GM18951 (cell line): ENCODE results near the gene MADD.

Source experiments
- POLR2A ChIP-seq: IDR thresholded peaks from 4 replicates; pipeline ENCODE4 v1.6.1; 2011; ENCODE audit warnings: mild to moderate bottlenecking; ENCODE audit not compliant: insufficient read length, insufficient read depth; ENCODE audit errors: extremely low read depth
- in situ Hi-C: fragments of 300-500 bp; cut with MboI; formaldehyde crosslinking; loops from one replicate; pipeline ENCODE4 v1.12.0; 2022; ENCODE audit warnings: low sequenced_read_pairs, mixed read lengths, inconsistent platforms; ENCODE audit not compliant: unreplicated experiment

Gene MADD

DNA sequence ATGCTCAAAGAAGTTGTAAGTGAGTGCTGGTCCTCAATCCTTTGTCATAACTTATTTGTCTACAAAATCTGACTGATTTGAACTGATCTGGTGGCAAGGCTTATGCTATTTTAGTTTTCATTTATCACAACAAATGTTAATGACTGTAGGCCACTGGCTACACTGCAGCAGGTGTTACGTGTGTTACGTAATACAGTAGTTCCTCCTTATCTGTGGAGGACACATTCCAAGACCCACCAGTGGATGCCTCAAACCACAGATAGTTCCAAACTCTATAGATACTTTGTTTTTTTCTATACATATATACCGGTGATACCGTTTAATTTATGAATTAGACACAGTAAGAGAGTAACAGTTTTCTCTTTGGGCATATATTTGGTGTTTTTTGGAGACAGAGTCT, 7.0 kb downstream of the MADD start:
- no peak for TF ChIP-seq POLR2A
- in situ Hi-C loops = no loop called here

DNA sequence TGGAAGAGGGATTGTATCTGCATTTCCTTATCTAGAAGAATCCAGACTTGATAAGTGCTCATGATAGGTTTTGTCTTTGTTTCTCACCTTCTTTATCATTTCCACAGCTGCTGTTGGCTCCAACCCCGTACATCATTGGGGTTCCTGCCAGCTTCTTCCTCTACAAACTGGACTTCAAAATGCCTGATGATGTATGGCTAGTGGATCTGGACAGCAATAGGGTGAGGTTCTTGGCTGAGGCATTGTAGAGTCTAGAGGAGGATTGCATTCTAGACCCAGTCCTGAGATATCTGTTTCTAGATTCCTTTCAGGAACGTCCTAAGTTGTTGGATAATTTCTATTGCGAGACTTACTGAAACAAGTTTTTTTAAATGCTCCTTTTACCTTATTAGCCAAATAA, 8.1 kb downstream of the MADD start:
- in situ Hi-C loops = no loop called here
- no peak for TF ChIP-seq POLR2A

DNA sequence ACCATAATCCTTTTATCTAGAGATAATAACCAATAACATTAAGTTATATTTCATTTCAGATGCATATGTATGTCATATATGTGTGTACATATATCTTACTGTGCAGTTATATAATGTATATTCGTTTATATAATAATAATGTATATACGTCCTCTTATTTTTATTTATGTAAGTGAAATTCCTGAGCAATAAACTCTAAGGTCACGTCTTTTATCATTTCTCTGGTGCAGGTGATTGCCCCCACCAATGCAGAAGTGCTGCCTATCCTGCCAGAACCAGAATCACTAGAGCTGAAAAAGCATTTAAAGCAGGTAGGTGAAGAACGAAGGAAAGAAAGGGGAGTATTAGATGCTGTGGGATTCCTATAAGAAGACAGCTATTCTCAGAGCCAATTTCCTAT, 8.8 kb downstream of the MADD start:
- in situ Hi-C loops = no loop called here
- no peak for TF ChIP-seq POLR2A

- no peak for TF ChIP-seq POLR2A
Measured at GRCh38 chr11:47280099-47280498, 10.2 kb downstream of the MADD start.

GRCh38 chr11:47280860-47281259, 10.9 kb downstream of the MADD start:
- in situ Hi-C loops = no loop called here
- TF ChIP-seq POLR2A = no peak

More at GRCh38 chr11:47280099-47280498, 10.2 kb downstream of the MADD start:
- in situ Hi-C loops = no loop called here

DNA sequence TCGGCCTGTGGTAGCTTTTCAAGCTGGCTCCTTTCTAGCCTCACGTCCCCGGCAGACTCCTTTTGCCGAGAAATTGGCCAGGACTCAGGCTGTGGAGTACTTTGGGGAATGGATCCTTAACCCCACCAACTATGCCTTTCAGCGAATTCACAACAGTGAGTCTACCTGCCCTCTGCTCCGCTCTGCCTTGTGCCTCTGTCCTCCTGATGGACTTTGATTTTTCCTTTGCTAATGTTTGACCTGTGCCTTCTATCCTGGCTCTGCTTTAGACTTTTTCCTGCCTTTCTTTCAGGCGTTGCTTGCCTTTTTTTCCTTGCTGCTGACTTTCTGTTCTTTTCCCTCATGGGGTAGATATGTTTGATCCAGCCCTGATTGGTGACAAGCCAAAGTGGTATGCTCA, 12.5 kb downstream of the MADD start:
- no peak for TF ChIP-seq POLR2A
- in situ Hi-C loops = no loop called here

- no peak for TF ChIP-seq POLR2A
- in situ Hi-C loops = no loop called here
Measured at GRCh38 chr11:47284151-47284550, 14.2 kb downstream of the MADD start.

- in situ Hi-C loops = no loop called here
- no peak for TF ChIP-seq POLR2A
Measured at GRCh38 chr11:47285969-47286770, 16.2 kb downstream of the MADD start.

DNA sequence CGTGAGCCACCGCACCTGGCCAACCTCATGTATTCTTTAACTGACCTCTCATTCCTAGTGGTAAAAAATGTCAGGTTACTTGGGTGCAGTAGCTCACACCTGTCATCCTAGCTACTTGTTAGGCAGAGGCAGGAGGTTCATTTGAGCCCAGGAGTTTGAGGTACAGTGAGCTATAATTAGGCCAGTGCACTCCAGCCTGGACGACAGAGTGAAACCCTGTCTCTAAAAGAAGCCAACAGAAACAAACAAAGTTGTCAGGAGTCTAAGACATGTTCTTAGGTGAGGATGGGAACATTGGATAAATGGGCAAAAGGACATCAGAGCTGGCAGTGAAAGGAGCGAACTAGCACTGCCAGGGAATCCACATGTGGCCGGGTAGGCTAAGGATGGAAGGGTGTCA, 18.1 kb downstream of the MADD start:
- TF ChIP-seq POLR2A = no peak
- in situ Hi-C loops = no loop called here

DNA sequence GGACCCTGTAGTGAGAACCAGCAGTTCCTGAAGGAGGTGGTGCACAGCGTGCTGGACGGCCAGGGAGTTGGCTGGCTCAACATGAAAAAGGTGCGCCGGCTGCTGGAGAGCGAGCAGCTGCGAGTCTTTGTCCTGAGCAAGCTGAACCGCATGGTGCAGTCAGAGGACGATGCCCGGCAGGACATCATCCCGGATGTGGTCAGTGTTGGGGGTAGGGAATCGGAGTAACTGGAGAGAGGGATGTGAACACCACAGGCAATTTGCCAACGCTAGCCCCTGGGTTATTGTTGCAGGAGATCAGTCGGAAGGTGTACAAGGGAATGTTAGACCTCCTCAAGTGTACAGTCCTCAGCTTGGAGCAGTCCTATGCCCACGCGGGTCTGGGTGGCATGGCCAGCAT, 19.9 kb downstream of the MADD start:
- in situ Hi-C loops = no loop called here
- no peak for TF ChIP-seq POLR2A

DNA sequence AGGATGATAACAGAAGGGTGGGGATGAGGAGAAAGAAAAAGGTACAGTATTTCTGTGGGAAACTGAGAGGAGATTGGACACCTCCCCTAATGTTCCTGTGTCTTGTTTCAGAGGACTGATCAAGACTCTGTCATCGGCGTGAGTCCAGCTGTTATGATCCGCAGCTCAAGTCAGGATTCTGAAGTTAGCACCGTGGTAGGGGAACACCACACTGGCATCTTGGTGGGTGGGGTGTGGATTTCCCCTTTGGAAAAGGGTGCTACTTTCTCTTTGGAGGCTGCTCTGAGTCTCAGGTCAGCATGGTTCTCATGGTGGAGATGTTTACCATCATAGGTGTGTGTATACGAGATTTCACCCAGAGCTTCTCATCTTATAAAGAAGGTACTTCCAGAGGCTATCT, 25.5 kb downstream of the MADD start:
- TF ChIP-seq POLR2A = no peak
- in situ Hi-C loops = no loop called here

DNA sequence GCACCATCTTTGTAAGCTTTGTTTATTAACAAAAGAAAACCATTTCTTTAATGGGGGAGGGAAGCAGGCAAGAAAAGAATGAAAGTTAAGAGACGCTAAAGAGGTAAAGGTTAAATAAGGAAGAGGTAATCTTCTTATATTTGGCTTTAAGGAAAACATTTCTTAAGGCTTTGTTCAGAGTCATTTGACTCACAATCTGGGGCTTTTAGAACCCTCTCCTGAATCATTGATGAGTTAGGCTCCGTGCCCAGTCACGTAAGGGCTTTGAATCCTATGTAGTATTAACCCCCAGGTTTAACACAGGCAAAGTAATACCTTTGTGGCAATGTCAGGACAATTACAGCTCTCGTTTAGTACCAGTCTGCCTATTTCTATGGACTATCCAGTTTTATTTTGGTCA, 26.1 kb downstream of the MADD start:
- in situ Hi-C loops = no loop called here
- TF ChIP-seq POLR2A = no peak

DNA sequence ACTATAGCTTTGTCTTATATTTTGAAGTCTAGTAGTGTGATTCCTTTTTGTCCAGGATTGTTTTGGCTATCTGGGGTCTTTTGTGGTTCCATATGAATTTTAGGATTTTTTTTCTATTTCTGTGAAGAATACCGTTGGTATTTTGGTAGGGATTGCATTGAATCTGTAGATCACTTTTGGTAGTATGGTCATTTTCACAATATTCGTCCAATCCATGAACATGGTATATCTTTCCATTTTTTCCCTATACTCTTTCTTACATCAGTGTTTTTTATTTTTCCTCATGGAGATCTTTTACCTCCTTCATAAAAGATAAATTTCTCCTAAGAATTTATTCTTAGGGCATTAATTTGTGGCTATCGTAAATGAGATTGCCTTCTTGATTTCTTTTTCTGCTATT, 29.1 kb downstream of the MADD start:
- no peak for TF ChIP-seq POLR2A
- in situ Hi-C loops = no loop called here

- TF ChIP-seq POLR2A = no peak
- in situ Hi-C loops = no loop called here
Measured at GRCh38 chr11:47302853-47303252, 32.9 kb downstream of the MADD start.
